ENCODE measurements around the gene NHLH2.

The NHLH2 gene

GRCh38 chr1:115805597-115805996 is 35.3 kb downstream of the NHLH2 start:
- DNase-seq (ENCODE audit: low read depth in 2 of 2) = no peak

GRCh38 chr1:115802416-115802815 is 38.5 kb downstream of the NHLH2 start:
- DNase-seq (ENCODE audit: low read depth in 2 of 2) = no peak

- no peak for DNase-seq (ENCODE audit: low read depth in 2 of 2)
These were observed 43.4 kb downstream of the NHLH2 start for GRCh38 chr1:115797486-115797885.

- no peak for DNase-seq (ENCODE audit: low read depth in 2 of 2)
These were observed 44.0 kb downstream of the NHLH2 start for GRCh38 chr1:115796897-115797296.

- DNase-seq (ENCODE audit: low read depth in 2 of 2) = no peak
These were observed 44.9 kb downstream of the NHLH2 start for GRCh38 chr1:115796036-115796435.

GRCh38 chr1:115794976-115795639 is 45.8 kb downstream of the NHLH2 start:
- no peak for DNase-seq (ENCODE audit: low read depth in 2 of 2)

- no peak for DNase-seq (ENCODE audit: low read depth in 2 of 2)
These were observed 47.8 kb downstream of the NHLH2 start for GRCh38 chr1:115793162-115793561.

- no peak for DNase-seq (ENCODE audit: low read depth in 2 of 2)
These were observed 49.1 kb downstream of the NHLH2 start for GRCh38 chr1:115791816-115792215.

- no peak for DNase-seq (ENCODE audit: low read depth in 2 of 2)
These were observed 50.1 kb downstream of the NHLH2 start for GRCh38 chr1:115790846-115791245.

GRCh38 chr1:115790356-115790755 is 50.6 kb downstream of the NHLH2 start:
- no peak for DNase-seq (ENCODE audit: low read depth in 2 of 2)

All from stimulated activated CD4-positive, alpha-beta T cell treated with anti-CD3 and anti-CD28 coated beads, Interleukin-12 subunit alpha, Interleukin-12 subunit beta, amount 100 ng/mL, for 24 hours (primary cell).